Astrocyte (in vitro differentiated cells and primary cell): Measurements from ENCODE around the gene JAKMIP2. TPM values are rescaled to one million over a fixed set of nuclear protein-coding genes. Genes with fewer than 3 reads are reported as not detected.
"Not testable (repeated sequence)": the region's sequence is repeated elsewhere in the genome, so short reads cannot be mapped to it uniquely, and the experiment has no call there.

Source experiments
- DNase-seq: peaks from one replicate; pipeline ENCODE4 v3.0.0-alpha.2; 2010; ENCODE audit warnings: low read depth
- FAIRE-seq: peaks from 2 replicates; lab custom pipeline; 2011; peaks lifted over from hg19 to GRCh38; lab: Jason Lieb, UNC
- H2AFZ ChIP-seq: 2 replicates; pipeline ENCODE4 v1.6.0; 2012; ENCODE audit warnings: low read depth, low read length, inconsistent platforms
- H3K27ac ChIP-seq: 2 replicates; pipeline ENCODE4 v1.5.1; 2011; ENCODE audit warnings: low read depth, low read length, inconsistent platforms
- H3K27me3 ChIP-seq: 2 replicates; pipeline ENCODE4 v1.6.0; 2011; ENCODE audit warnings: low read length, inconsistent platforms; ENCODE audit not compliant: insufficient read depth
- H3K36me3 ChIP-seq: 2 replicates; pipeline ENCODE4 v1.5.1; 2011; ENCODE audit warnings: low read length, inconsistent platforms; ENCODE audit not compliant: insufficient read depth
- H3K4me1 ChIP-seq: 2 replicates; pipeline ENCODE4 v1.5.1; 2011; ENCODE audit warnings: low read length, inconsistent platforms; ENCODE audit not compliant: insufficient read depth
- H3K4me2 ChIP-seq: 2 replicates; pipeline ENCODE4 v1.6.0; 2012; ENCODE audit warnings: low read length, inconsistent platforms
- H3K4me3 ChIP-seq: 2 replicates; pipeline ENCODE4 v1.5.1; 2011; ENCODE audit warnings: low read depth, mild to moderate bottlenecking, low read length, inconsistent platforms; ENCODE audit not compliant: insufficient read depth
- H3K79me2 ChIP-seq: 2 replicates; pipeline ENCODE4 v1.6.0; 2012; ENCODE audit warnings: mild to moderate bottlenecking, low read length, inconsistent platforms; ENCODE audit not compliant: insufficient read depth
- H3K9ac ChIP-seq: 2 replicates; pipeline ENCODE4 v1.6.0; 2012; ENCODE audit warnings: mild to moderate bottlenecking, low read length, inconsistent platforms
- H3K9me3 ChIP-seq: 2 replicates; pipeline ENCODE4 v1.5.1; 2012; ENCODE audit warnings: low read depth, mild to moderate bottlenecking, low read length, inconsistent platforms; ENCODE audit not compliant: insufficient read depth
- H4K20me1 ChIP-seq: 2 replicates; pipeline ENCODE4 v1.6.0; 2012; ENCODE audit warnings: low read length, inconsistent platforms; ENCODE audit not compliant: insufficient read depth
- H3K27ac Mint-ChIP-seq: one replicate; pipeline ENCODE4 v1.8.0; 2021; ENCODE audit warnings: mild to moderate bottlenecking, mixed read lengths; ENCODE audit not compliant: unreplicated experiment
- H3K27me3 Mint-ChIP-seq: one replicate; pipeline ENCODE4 v1.8.0; 2021; ENCODE audit warnings: low read depth, mixed read lengths; ENCODE audit not compliant: unreplicated experiment
- H3K36me3 Mint-ChIP-seq: one replicate; pipeline ENCODE4 v1.8.0; 2021; ENCODE audit warnings: low read depth, mixed read lengths; ENCODE audit not compliant: unreplicated experiment
- H3K4me1 Mint-ChIP-seq: one replicate; pipeline ENCODE4 v1.8.0; 2021; ENCODE audit warnings: low read depth, mixed read lengths; ENCODE audit not compliant: unreplicated experiment
- H3K4me3 Mint-ChIP-seq: one replicate; pipeline ENCODE4 v1.8.0; 2021; ENCODE audit warnings: mild to moderate bottlenecking, moderate library complexity, mixed read lengths; ENCODE audit not compliant: unreplicated experiment
- H3K9me3 Mint-ChIP-seq: one replicate; pipeline ENCODE4 v1.8.0; 2021; ENCODE audit warnings: mild to moderate bottlenecking, mixed read lengths; ENCODE audit not compliant: unreplicated experiment
- CTCF ChIP-seq: IDR thresholded peaks from 2 replicates; pipeline ENCODE4 v1.5.1; 2011; ENCODE audit warnings: low read depth, mild to moderate bottlenecking, inconsistent platforms, low read length, moderate library complexity; ENCODE audit not compliant: insufficient read depth
- EZH2 ChIP-seq: IDR thresholded peaks from 2 replicates; pipeline ENCODE4 v1.6.1; 2012; ENCODE audit warnings: mild to moderate bottlenecking, low read length, inconsistent platforms; ENCODE audit not compliant: insufficient read depth
- total RNA-seq: library from RNA; stranded (reverse); gene quantifications from 2 replicates; pipeline ENCODE4 v1.2.1, GENCODE V29; 2021

The JAKMIP2 gene
- total RNA-seq, 1 donor from 2014 or later, result 15.1 TPM

- H3K4me3 Mint-ChIP-seq, result no peak overlapping the region
Observed at GRCh38 chr5:147639321-147639720, 143.2 kb downstream of the JAKMIP2 start.

GRCh38 chr5:147636729-147636984 is 145.9 kb downstream of the JAKMIP2 start:
- H3K27ac Mint-ChIP-seq, result no peak overlapping the region
- H3K4me3 ChIP-seq, result no peak overlapping the region
- H3K9me3 Mint-ChIP-seq, result no peaks in the 10 kb centered on the region
- H3K9ac ChIP-seq, result no peak overlapping the region
- no peaks in the 10 kb centered on the region for H3K27me3 Mint-ChIP-seq
- H3K79me2 ChIP-seq, result no peaks in the 10 kb centered on the region
- FAIRE-seq (no peak), DNase-seq (no peak)
- H3K4me1 ChIP-seq, result no peaks in the 10 kb centered on the region
- no peak overlapping the region for H2AFZ ChIP-seq
- no peak overlapping the region for H3K4me3 Mint-ChIP-seq
- H3K9me3 ChIP-seq, result no peaks in the 10 kb centered on the region
- H3K36me3 Mint-ChIP-seq, result peaks cover 3% of the 10 kb centered on the region
- H3K36me3 ChIP-seq, result no peaks in the 10 kb centered on the region
- H4K20me1 ChIP-seq, result no peaks in the 10 kb centered on the region
- H3K27me3 ChIP-seq, result no peaks in the 10 kb centered on the region
- H3K27ac ChIP-seq, result no peak overlapping the region
- TF ChIP-seq EZH2 (no peak), CTCF (no peak)
- no peak overlapping the region for H3K4me2 ChIP-seq
- H3K4me1 Mint-ChIP-seq, result no peaks in the 10 kb centered on the region

More at GRCh38 chr5:147639321-147639720, 143.2 kb downstream of the JAKMIP2 start:
- no peaks in the 10 kb centered on the region for H3K9me3 Mint-ChIP-seq
- Histone ChIP-seq H3K9me3 (no peaks in the 10 kb centered on the region), H3K4me3 (no peak overlapping the region), H3K4me1 (no peaks in the 10 kb centered on the region), H3K27me3 (no peaks in the 10 kb centered on the region), H4K20me1 (no peaks in the 10 kb centered on the region), H3K9ac (no peak overlapping the region), H3K79me2 (no peaks in the 10 kb centered on the region), H3K36me3 (no peaks in the 10 kb centered on the region), H2AFZ (no peak overlapping the region), H3K4me2 (no peak overlapping the region), H3K27ac (no peak overlapping the region)
- TF ChIP-seq EZH2 (no peak), CTCF (no peak)
- H3K36me3 Mint-ChIP-seq, result peaks cover 7% of the 10 kb centered on the region
- no peaks in the 10 kb centered on the region for H3K4me1 Mint-ChIP-seq
- no peak overlapping the region for H3K27ac Mint-ChIP-seq
- H3K27me3 Mint-ChIP-seq, result no peaks in the 10 kb centered on the region
- DNase-seq, result no peak
- no peak for FAIRE-seq

GRCh38 chr5:147635882-147636728 is 146.4 kb downstream of the JAKMIP2 start:
- TF ChIP-seq CTCF, result no peak
- Histone ChIP-seq H3K79me2 (no peaks in the 10 kb centered on the region), H3K27ac (no peak overlapping the region), H2AFZ (no peak overlapping the region), H4K20me1 (no peaks in the 10 kb centered on the region), H3K4me1 (no peaks in the 10 kb centered on the region), H3K36me3 (no peaks in the 10 kb centered on the region), H3K9ac (no peak overlapping the region), H3K9me3 (no peaks in the 10 kb centered on the region), H3K4me2 (no peak overlapping the region), H3K4me3 (no peak overlapping the region), H3K27me3 (no peaks in the 10 kb centered on the region)
- Mint-ChIP-seq H3K9me3 (no peaks in the 10 kb centered on the region), H3K27ac (no peak overlapping the region), H3K27me3 (no peaks in the 10 kb centered on the region), H3K36me3 (peaks cover 3% of the 10 kb centered on the region), H3K4me1 (no peaks in the 10 kb centered on the region), H3K4me3 (no peak overlapping the region)
- DNase-seq, result no peak
- FAIRE-seq, result no peak

GRCh38 chr5:147635439-147635838 is 147.1 kb downstream of the JAKMIP2 start:
- not testable (repeated sequence) for H3K4me3 ChIP-seq, H3K79me2 ChIP-seq, H3K9me3 ChIP-seq, H3K27ac ChIP-seq, H3K4me1 Mint-ChIP-seq, H3K36me3 Mint-ChIP-seq, DNase-seq, FAIRE-seq, H3K27me3 Mint-ChIP-seq, H3K9me3 Mint-ChIP-seq, H3K4me2 ChIP-seq, H3K9ac ChIP-seq, H3K27ac Mint-ChIP-seq, H4K20me1 ChIP-seq, H3K36me3 ChIP-seq, H3K4me3 Mint-ChIP-seq, H3K4me1 ChIP-seq, H2AFZ ChIP-seq, H3K27me3 ChIP-seq
